SK-N-SH treated with all-trans-retinoic acid at 6 μM for 48 hours (cell line): Measurements from ENCODE around the gene MAPRE2.

Experiments
- ISL1 ChIP-seq: fragments of 250-450 bp; sonication (Bioruptor Pico); IDR thresholded peaks from 2 replicates; pipeline ENCODE4 v2.1.2; 2022; ENCODE audit warnings: mild to moderate bottlenecking, moderate library complexity
- OSR1 ChIP-seq: fragments of 250-450 bp; sonication (Bioruptor Pico); IDR thresholded peaks from 2 replicates; pipeline ENCODE4 v1.8.0; 2022; ENCODE audit warnings: moderate library complexity, mild to moderate bottlenecking, inconsistent platforms
- RARB ChIP-seq: fragments of 250-450 bp; sonication (Bioruptor Pico); IDR thresholded peaks from 2 replicates; pipeline ENCODE4 v1.8.0; 2021; ENCODE audit warnings: mild to moderate bottlenecking, moderate library complexity
- ZFP3 ChIP-seq: fragments of 250-450 bp; sonication (Bioruptor Pico); IDR thresholded peaks from 2 replicates; pipeline ENCODE4 v1.5.0; 2020; ENCODE audit warnings: mild to moderate bottlenecking, moderate library complexity
- ZNF565 ChIP-seq: fragments of 450-650 bp; formaldehyde crosslinking; conservative IDR thresholded peaks from 2 replicates; pipeline ENCODE4 v1.5.0; 2020; ENCODE audit warnings: low read depth, mild to moderate bottlenecking, moderate library complexity
- TF ChIP-seq, protein P1 (sequence below): fragments of 250-450 bp; sonication (Bioruptor Pico); IDR thresholded peaks from 2 replicates; pipeline ENCODE4 v1.8.0; 2020; ENCODE audit warnings: mild to moderate bottlenecking, moderate library complexity, borderline replicate concordance
- TF ChIP-seq, protein P2 (sequence below): fragments of 250-450 bp; sonication (Bioruptor Pico); IDR thresholded peaks from 2 replicates; pipeline ENCODE4 v1.5.1; 2021; ENCODE audit warnings: mild to moderate bottlenecking, moderate library complexity

DNA sequence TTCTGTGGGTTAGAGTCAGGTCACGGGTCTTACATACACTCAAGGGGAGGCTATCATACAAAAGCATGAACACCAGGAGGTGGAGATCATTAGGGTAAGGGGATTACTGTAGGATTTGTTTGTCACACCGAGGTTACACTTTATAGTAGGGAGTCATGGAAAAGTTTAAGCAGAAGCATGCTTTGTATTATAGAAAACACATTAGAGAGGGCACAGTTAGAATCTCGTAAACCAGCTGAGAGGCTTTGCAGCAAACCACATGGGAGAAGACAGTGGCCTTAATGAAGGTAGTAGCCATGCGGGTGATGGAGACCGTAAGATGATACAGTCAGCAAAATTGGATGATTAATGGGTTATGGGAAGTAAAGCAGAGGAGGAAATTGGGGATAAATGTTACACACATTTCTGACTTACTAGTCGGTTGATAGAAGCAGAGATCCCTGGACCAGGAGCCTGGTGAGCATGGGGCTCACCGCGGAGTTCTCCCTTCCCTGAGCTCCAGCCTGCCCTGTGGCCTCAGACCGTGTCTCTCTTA is 75.6 kb downstream of the MAPRE2 start:
- TF ChIP-seq RARB (no peak), ZFP3 (CRISPR knock-in tag) (no peak), OSR1 (no peak), ISL1 (no peak), ZNF565 (CRISPR knock-in tag) (no peak)
- TF ChIP-seq, protein P1, sequence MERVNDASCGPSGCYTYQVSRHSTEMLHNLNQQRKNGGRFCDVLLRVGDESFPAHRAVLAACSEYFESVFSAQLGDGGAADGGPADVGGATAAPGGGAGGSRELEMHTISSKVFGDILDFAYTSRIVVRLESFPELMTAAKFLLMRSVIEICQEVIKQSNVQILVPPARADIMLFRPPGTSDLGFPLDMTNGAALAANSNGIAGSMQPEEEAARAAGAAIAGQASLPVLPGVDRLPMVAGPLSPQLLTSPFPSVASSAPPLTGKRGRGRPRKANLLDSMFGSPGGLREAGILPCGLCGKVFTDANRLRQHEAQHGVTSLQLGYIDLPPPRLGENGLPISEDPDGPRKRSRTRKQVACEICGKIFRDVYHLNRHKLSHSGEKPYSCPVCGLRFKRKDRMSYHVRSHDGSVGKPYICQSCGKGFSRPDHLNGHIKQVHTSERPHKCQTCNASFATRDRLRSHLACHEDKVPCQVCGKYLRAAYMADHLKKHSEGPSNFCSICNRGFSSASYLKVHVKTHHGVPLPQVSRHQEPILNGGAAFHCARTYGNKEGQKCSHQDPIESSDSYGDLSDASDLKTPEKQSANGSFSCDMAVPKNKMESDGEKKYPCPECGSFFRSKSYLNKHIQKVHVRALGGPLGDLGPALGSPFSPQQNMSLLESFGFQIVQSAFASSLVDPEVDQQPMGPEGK: no peak
- TF ChIP-seq, protein P2, sequence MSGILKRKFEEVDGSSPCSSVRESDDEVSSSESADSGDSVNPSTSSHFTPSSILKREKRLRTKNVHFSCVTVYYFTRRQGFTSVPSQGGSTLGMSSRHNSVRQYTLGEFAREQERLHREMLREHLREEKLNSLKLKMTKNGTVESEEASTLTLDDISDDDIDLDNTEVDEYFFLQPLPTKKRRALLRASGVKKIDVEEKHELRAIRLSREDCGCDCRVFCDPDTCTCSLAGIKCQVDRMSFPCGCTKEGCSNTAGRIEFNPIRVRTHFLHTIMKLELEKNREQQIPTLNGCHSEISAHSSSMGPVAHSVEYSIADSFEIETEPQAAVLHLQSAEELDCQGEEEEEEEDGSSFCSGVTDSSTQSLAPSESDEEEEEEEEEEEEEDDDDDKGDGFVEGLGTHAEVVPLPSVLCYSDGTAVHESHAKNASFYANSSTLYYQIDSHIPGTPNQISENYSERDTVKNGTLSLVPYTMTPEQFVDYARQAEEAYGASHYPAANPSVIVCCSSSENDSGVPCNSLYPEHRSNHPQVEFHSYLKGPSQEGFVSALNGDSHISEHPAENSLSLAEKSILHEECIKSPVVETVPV (CRISPR knock-in tag): no peak
